ENCODE measurements around the gene LCN10. TPM values are rescaled to one million over a fixed set of nuclear protein-coding genes. Genes with fewer than 3 reads are reported as not detected.

LCN10 gene
- total RNA-seq, 5 donors from 2014 or later (not counting 1 experiment from before 2014, with no cell fraction given): 1.3 to 2.8 (median 2.2) TPM

DNA sequence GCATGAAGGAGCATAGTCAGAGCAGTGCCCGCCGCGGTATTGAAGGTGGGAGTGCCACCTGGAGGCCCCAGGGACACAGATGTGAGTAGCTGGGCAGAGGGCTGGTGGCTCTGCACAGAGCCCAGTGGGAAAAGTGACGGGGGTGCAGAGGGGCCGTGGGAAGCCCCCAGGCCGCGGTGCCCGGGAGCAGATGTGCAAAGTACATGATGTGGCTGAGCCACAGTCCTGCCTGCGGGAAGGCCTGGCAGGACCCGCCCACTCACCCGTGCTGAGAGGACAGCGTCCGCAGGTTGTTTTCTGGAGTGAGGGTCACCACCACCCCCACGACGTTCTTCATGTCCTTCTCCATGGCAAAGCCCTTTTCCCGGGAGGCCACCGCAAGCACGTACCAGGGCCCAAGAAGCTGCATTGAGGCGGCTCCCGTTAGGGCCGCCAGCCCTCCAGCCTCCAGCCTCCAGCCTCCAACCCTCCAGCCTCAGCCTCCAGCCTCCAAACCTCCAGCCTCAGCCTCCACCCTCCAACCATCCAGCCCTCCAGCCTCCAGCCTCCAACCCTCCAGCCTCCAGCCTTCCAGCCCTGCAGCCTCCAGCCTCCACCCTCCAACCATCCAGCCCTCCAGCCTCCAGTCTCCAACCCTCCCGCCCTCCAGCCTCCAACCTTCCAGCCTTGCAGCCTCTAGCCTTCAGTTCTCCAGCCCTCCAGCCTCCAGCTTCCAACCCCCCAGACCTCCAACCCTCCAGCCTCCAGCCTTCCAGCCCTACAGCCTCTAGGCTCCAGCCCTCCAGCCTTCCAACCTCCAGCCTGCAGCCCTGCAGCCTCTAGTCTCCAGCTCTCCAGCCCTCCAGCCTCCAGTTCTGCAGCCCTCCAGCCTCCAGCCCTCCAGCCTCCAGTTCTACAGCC, 4.7 kb upstream of the LCN10 start:
- Mint-ChIP-seq H3K9me3 (peaks cover 6 to 11% (median 11%) of the 10 kb centered on the region in 3 donors), H3K36me3 (no peaks in the 10 kb centered on the region), H3K27ac (no peak overlapping the region), H3K4me1 (no peaks in the 10 kb centered on the region), H3K27me3 (peaks cover 0 to 14% of the 10 kb centered on the region in 2 donors), H3K4me3 (no peak overlapping the region)
- ChIA-PET CTCF (interaction anchor here in 1 of 2 donors (0.7 kb wide), 1 partner anchor 68 kb away, joined by 4 read pairs; no protein-coding TSS in a partner anchor), POLR2A (interaction anchor here in 1 of 2 donors (0.7 kb wide), 1 partner anchor 223 kb away, joined by 5 read pairs; no protein-coding TSS in a partner anchor)
- 92% methylated on average over 20 of the region's 22 CpGs for WGBS (ENCODE audit: insufficient coverage)
- H3K27me3 ChIP-seq (replicated peaks in 1 of 2; ENCODE audit: control insufficient read depth in 2 of 2, extremely low read depth in 1 of 2, insufficient read depth in 2 of 2, low read length in 1 of 2): peaks cover 0 to 72% of the 10 kb centered on the region in 2 experiments
- DNase-seq (no peak), ATAC-seq (replicated peaks in 1 of 4) (no peak)
- no peaks in the 10 kb centered on the region for H3K36me3 ChIP-seq (ENCODE audit: control insufficient read depth in 2 of 2, extremely low read depth in 1 of 2, insufficient read depth in 1 of 2, low read length in 1 of 2)
- H3K27ac ChIP-seq (ENCODE audit: low read length): no peak overlapping the region
- H3K4me1 ChIP-seq (ENCODE audit: control insufficient read depth in 1 of 2, extremely low read depth in 1 of 2, insufficient read depth in 2 of 2, low read length in 2 of 2): peaks cover 0 to 6% of the 10 kb centered on the region in 2 experiments
- no peak overlapping the region for H3K4me3 ChIP-seq (ENCODE audit: control insufficient read depth in 1 of 2, extremely low read depth in 1 of 2, low read length in 1 of 2)
- no peaks in the 10 kb centered on the region for H3K9me3 ChIP-seq

DNA sequence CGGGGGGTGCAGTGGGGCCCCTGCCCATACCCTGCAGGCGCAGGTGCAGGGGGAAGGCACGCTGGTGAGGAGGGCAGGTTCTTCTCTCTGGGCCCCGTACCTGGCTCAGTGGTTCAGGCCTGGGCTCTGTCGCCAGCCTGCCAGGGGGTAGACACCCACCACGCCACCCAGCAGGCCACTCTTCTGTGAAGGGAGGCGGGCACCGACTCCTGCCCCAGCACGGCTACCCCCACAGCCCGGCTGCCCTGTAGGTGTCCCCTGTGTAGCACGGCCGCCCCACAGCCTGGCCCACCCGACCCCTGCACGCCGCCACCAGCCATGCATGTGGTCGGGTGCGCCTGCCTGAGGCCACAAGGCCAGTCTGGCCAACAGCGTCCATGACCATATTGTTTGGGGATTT, 3.9 kb upstream of the LCN10 start:
- Mint-ChIP-seq H3K4me3 (no peak overlapping the region), H3K27me3 (peaks cover 0 to 17% of the 10 kb centered on the region in 2 donors), H3K9me3 (peaks cover 2 to 3% (median 3%) of the 10 kb centered on the region in 3 donors), H3K4me1 (peaks cover 0 to 3% (median 3%) of the 10 kb centered on the region in 3 donors), H3K27ac (no peak overlapping the region), H3K36me3 (no peaks in the 10 kb centered on the region)
- Histone ChIP-seq H3K36me3 (ENCODE audit: control insufficient read depth in 2 of 2, extremely low read depth in 1 of 2, insufficient read depth in 1 of 2, low read length in 1 of 2) (no peaks in the 10 kb centered on the region), H3K4me3 (ENCODE audit: control insufficient read depth in 1 of 2, extremely low read depth in 1 of 2, low read length in 1 of 2) (no peak overlapping the region), H3K27ac (ENCODE audit: low read length) (no peak overlapping the region), H3K4me1 (ENCODE audit: control insufficient read depth in 1 of 2, extremely low read depth in 1 of 2, insufficient read depth in 2 of 2, low read length in 2 of 2) (peaks cover 0 to 14% of the 10 kb centered on the region in 2 experiments), H3K9me3 (no peaks in the 10 kb centered on the region), H3K27me3 (replicated peaks in 1 of 2; ENCODE audit: control insufficient read depth in 2 of 2, extremely low read depth in 1 of 2, insufficient read depth in 2 of 2, low read length in 1 of 2) (peaks cover 0 to 80% of the 10 kb centered on the region in 2 experiments)
- DNase-seq (no peak), ATAC-seq (replicated peaks in 1 of 4) (no peak)
- CTCF ChIA-PET: no interaction called here
- WGBS (ENCODE audit: insufficient coverage): 92% methylated on average over 12 of the region's 18 CpGs
- POLR2A ChIA-PET: no interaction called here

- no peak overlapping the region for H3K27ac Mint-ChIP-seq
- Histone ChIP-seq H3K4me1 (ENCODE audit: control insufficient read depth in 1 of 2, extremely low read depth in 1 of 2, insufficient read depth in 2 of 2, low read length in 2 of 2) (peaks cover 0 to 19% of the 10 kb centered on the region in 2 experiments), H3K9me3 (no peaks in the 10 kb centered on the region), H3K36me3 (ENCODE audit: control insufficient read depth in 2 of 2, extremely low read depth in 1 of 2, insufficient read depth in 1 of 2, low read length in 1 of 2) (no peaks in the 10 kb centered on the region), H3K4me3 (ENCODE audit: control insufficient read depth in 1 of 2, extremely low read depth in 1 of 2, low read length in 1 of 2) (no peak overlapping the region), H3K27ac (ENCODE audit: low read length) (no peak overlapping the region), H3K27me3 (replicated peaks in 1 of 2; ENCODE audit: control insufficient read depth in 2 of 2, extremely low read depth in 1 of 2, insufficient read depth in 2 of 2, low read length in 1 of 2) (peaks cover 0 to 82% of the 10 kb centered on the region in 2 experiments)
- H3K27me3 Mint-ChIP-seq: peaks cover 0 to 18% of the 10 kb centered on the region in 2 donors
- no peak for DNase-seq
- ATAC-seq (replicated peaks in 1 of 4): no peak
- CTCF ChIA-PET: no interaction called here
- POLR2A ChIA-PET: no interaction called here
- no peak overlapping the region for H3K4me3 Mint-ChIP-seq
- no peaks in the 10 kb centered on the region for H3K36me3 Mint-ChIP-seq
- no peaks in the 10 kb centered on the region for H3K9me3 Mint-ChIP-seq
- peaks cover 0 to 6% (median 6%) of the 10 kb centered on the region in 3 donors for H3K4me1 Mint-ChIP-seq
- 51% methylated on average over 7 of the region's 22 CpGs for whole genome bisulfite sequencing (ENCODE audit: insufficient coverage)
Observed at GRCh38 chr9:136746155-136746490, 3.4 kb upstream of the LCN10 start.

DNA sequence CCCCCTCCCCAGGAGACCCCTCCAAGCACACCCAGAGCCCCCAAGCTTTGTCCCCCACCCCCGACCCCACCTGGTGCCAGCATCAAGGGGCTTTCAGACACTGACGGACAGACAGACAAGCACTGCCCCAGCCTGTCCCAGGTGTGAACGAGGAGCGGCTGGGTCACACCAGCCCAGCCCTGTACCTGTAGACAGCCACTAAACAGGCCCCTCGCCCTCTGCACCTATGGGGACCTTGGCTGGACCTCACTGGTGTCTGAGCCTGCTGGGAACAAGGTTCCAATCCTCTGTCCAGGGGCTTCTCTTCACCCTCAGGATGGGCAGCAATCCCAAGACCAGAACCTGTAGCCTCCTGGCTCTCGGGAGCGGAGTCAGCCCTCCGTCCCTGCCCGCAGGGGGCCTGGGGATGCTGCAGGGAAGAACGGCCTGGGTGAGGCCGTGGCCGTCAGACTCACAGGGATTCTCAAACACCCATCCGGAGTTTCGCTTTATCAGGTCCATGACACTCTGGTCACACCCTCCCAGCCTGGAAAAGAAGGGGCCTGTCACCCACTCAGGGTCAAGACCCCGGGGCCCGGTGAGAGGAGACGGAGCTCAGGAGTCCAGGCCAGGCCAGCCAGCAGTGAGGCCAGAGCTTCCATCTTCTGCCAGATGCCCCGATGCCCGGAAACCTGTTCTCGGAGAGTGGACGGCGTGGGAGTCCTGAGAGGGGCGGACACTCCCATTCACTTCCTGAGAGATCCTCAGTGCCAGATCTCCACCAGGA, 2.8 kb upstream of the LCN10 start:
- DNase-seq (no peak), ATAC-seq (replicated peaks in 1 of 4) (no peak)
- no peaks in the 10 kb centered on the region for H3K9me3 Mint-ChIP-seq
- H3K36me3 Mint-ChIP-seq: no peaks in the 10 kb centered on the region
- H3K27ac ChIP-seq (ENCODE audit: low read length): no peak overlapping the region
- no peak overlapping the region for H3K4me3 ChIP-seq (ENCODE audit: control insufficient read depth in 1 of 2, extremely low read depth in 1 of 2, low read length in 1 of 2)
- H3K4me1 ChIP-seq (ENCODE audit: control insufficient read depth in 1 of 2, extremely low read depth in 1 of 2, insufficient read depth in 2 of 2, low read length in 2 of 2): peaks cover 0 to 24% of the 10 kb centered on the region in 2 experiments
- CTCF ChIA-PET: interaction anchor here in 1 of 2 donors (0.8 kb wide), 1 partner anchor 13 kb away, joined by 9 read pairs; the partner anchor contains the start of gene LCN8
- H3K4me3 Mint-ChIP-seq: no peak overlapping the region
- POLR2A ChIA-PET: no interaction called here
- H3K27ac Mint-ChIP-seq: no peak overlapping the region
- H3K4me1 Mint-ChIP-seq: peaks cover 0 to 7% (median 6%) of the 10 kb centered on the region in 3 donors
- peaks cover 0 to 87% of the 10 kb centered on the region in 2 experiments for H3K27me3 ChIP-seq (replicated peaks in 1 of 2; ENCODE audit: control insufficient read depth in 2 of 2, extremely low read depth in 1 of 2, insufficient read depth in 2 of 2, low read length in 1 of 2)
- WGBS (ENCODE audit: insufficient coverage): 88% methylated on average over 16 of the region's 23 CpGs
- H3K36me3 ChIP-seq (ENCODE audit: control insufficient read depth in 2 of 2, extremely low read depth in 1 of 2, insufficient read depth in 1 of 2, low read length in 1 of 2): no peaks in the 10 kb centered on the region
- H3K27me3 Mint-ChIP-seq: peaks cover 0 to 18% of the 10 kb centered on the region in 2 donors
- H3K9me3 ChIP-seq: no peaks in the 10 kb centered on the region

DNA sequence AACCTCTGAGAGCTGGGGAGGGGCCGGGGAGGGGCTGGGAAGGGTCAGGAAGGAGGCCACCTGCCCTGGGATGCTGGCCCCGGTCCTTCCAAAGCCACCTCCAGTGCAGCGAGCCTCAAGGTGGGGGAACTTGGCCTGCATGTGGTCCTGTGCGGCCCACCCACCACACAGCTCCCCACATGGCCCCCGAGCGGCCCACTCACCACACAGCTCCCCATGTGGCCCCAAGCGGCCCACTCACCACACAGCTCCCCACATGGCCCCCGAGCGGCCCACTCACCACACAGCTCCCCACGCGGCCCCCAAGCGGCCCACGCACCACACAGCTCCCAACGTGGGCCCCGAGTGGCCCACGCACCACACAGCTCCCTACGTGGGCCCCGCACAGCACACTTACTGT, 2.0 kb upstream of the LCN10 start:
- H3K4me3 ChIP-seq (ENCODE audit: control insufficient read depth in 1 of 2, extremely low read depth in 1 of 2, low read length in 1 of 2): no peak overlapping the region
- no peaks in the 10 kb centered on the region for H3K9me3 ChIP-seq
- DNase-seq (no peak), ATAC-seq (replicated peaks in 1 of 4) (no peak)
- no peak overlapping the region for H3K27ac Mint-ChIP-seq
- H3K27ac ChIP-seq (ENCODE audit: low read length): no peak overlapping the region
- H3K36me3 Mint-ChIP-seq: no peaks in the 10 kb centered on the region
- CTCF ChIA-PET: interaction anchor here in 1 of 2 donors (0.8 kb wide), 1 partner anchor 14 kb away, joined by 9 read pairs; the partner anchor contains the start of gene LCN8
- POLR2A ChIA-PET: no interaction called here
- H3K27me3 ChIP-seq (replicated peaks in 1 of 2; ENCODE audit: control insufficient read depth in 2 of 2, extremely low read depth in 1 of 2, insufficient read depth in 2 of 2, low read length in 1 of 2): peaks cover 0 to 91% of the 10 kb centered on the region in 2 experiments
- H3K27me3 Mint-ChIP-seq: peaks cover 0 to 18% of the 10 kb centered on the region in 2 donors
- no peaks in the 10 kb centered on the region for H3K36me3 ChIP-seq (ENCODE audit: control insufficient read depth in 2 of 2, extremely low read depth in 1 of 2, insufficient read depth in 1 of 2, low read length in 1 of 2)
- H3K4me1 Mint-ChIP-seq: peaks cover 0 to 7% (median 6%) of the 10 kb centered on the region in 3 donors
- peaks cover 0 to 25% of the 10 kb centered on the region in 2 experiments for H3K4me1 ChIP-seq (ENCODE audit: control insufficient read depth in 1 of 2, extremely low read depth in 1 of 2, insufficient read depth in 2 of 2, low read length in 2 of 2)
- H3K4me3 Mint-ChIP-seq: no peak overlapping the region
- no peaks in the 10 kb centered on the region for H3K9me3 Mint-ChIP-seq
- WGBS (ENCODE audit: insufficient coverage): 67% methylated on average over 3 of the region's 18 CpGs

DNA sequence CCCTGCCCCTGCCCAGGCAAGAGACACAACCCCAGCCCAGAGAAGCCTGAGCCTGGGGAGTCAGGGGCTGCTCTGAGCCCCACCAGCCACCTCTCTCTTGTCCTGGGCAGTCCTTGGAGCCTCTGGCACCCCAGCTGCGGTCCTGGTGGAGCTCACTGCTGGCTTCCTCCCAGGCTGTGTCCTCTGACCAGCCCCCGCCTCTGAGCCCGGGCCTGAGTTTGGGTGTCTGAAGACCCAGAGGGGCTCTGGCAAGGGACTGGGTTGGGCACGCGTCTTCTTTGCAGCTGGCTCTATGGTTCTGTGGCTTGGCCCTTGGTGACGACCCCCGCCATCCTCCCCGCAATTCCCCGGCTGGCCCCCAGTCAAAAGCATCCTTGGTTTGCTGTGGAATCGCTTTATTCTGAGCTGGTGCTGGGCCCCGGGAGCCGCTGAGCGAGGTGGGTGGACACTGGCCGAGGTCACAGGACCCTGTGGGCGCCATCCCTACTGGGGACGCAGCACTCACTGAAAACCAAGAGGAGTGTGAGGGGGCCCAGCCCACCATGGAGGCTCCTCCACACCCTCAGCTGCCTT, 985 bp upstream of the LCN10 start:
- ChIA-PET CTCF (no interaction called here), POLR2A (no interaction called here)
- H3K4me3 ChIP-seq (ENCODE audit: control insufficient read depth in 1 of 2, extremely low read depth in 1 of 2, low read length in 1 of 2): no peak overlapping the region
- H3K27me3 Mint-ChIP-seq: peaks cover 0 to 18% of the 10 kb centered on the region in 2 donors
- 92% methylated on average over 16 of the region's 16 CpGs for WGBS (ENCODE audit: insufficient coverage)
- no peak for ATAC-seq (replicated peaks in 1 of 4)
- no peak for DNase-seq
- H3K9me3 Mint-ChIP-seq: no peaks in the 10 kb centered on the region
- H3K27ac ChIP-seq (ENCODE audit: low read length): no peak overlapping the region
- no peaks in the 10 kb centered on the region for H3K9me3 ChIP-seq
- H3K4me3 Mint-ChIP-seq: no peak overlapping the region
- no peak overlapping the region for H3K27ac Mint-ChIP-seq
- H3K36me3 Mint-ChIP-seq: no peaks in the 10 kb centered on the region
- H3K27me3 ChIP-seq (replicated peaks in 1 of 2; ENCODE audit: control insufficient read depth in 2 of 2, extremely low read depth in 1 of 2, insufficient read depth in 2 of 2, low read length in 1 of 2): peaks cover 0 to 82% of the 10 kb centered on the region in 2 experiments
- H3K4me1 Mint-ChIP-seq: peaks cover 0 to 7% (median 6%) of the 10 kb centered on the region in 3 donors
- H3K36me3 ChIP-seq (ENCODE audit: control insufficient read depth in 2 of 2, extremely low read depth in 1 of 2, insufficient read depth in 1 of 2, low read length in 1 of 2): no peaks in the 10 kb centered on the region
- peaks cover 0 to 25% of the 10 kb centered on the region in 2 experiments for H3K4me1 ChIP-seq (ENCODE audit: control insufficient read depth in 1 of 2, extremely low read depth in 1 of 2, insufficient read depth in 2 of 2, low read length in 2 of 2)
